Uterus (tissue), 4 donors: ENCODE measurements around the gene RBFOX2. TPM values are rescaled to one million over a fixed set of nuclear protein-coding genes. Genes with fewer than 3 reads are reported as not detected.
"Not testable (repeated sequence)": the region's sequence is repeated elsewhere in the genome, so short reads cannot be mapped to it uniquely, and the experiment has no call there.

Experiments used
- DNase-seq, 2 donors: peaks; one replicate each; pipeline ENCODE4 v3.0.0-alpha.2; 2019 to 2020
- H3K27ac ChIP-seq, 2 donors: fragments of 200-600 bp; sonication (generic); 1 replicate in 1 of 2; 2 replicates in 1 of 2; pipeline ENCODE4 v1.5.1; 2016 to 2018
- H3K27me3 ChIP-seq, 2 donors: fragments of 200-600 bp; sonication (generic); one replicate each; pipeline ENCODE4 v1.5.1; 2018 to 2019; ENCODE audit warnings: control low read depth in 1 of 2
- H3K36me3 ChIP-seq, 2 donors: fragments of 200-600 bp; sonication (generic); one replicate each; pipeline ENCODE4 v1.5.1; 2019; ENCODE audit warnings: control low read depth in 1 of 2
- H3K4me1 ChIP-seq, 2 donors: fragments of 200-600 bp; sonication (generic); one replicate each; pipeline ENCODE4 v1.5.1; 2018 to 2019; ENCODE audit warnings: control low read depth in 1 of 2
- H3K4me3 ChIP-seq, 2 donors: fragments of 200-600 bp; sonication (generic); 1 replicate in 1 of 2; 2 replicates in 1 of 2; pipeline ENCODE4 v1.5.1; 2018 to 2019; ENCODE audit warnings: mild to moderate bottlenecking in 1 of 2
- H3K9me3 ChIP-seq, 2 donors: fragments of 200-600 bp; sonication (generic); one replicate each; pipeline ENCODE4 v1.5.1; 2019; ENCODE audit warnings: control low read depth in 1 of 2
- CTCF ChIP-seq, 4 experiments: fragments of 200-600 bp in 2 of 4; fragments of 450-650 bp in 2 of 4; sonication (generic) in 2 of 4; IDR thresholded peaks; one replicate each; pipeline ENCODE4 v1.5.1; 2016 to 2019; ENCODE audit warnings: antibody characterized with exemption in 4 of 4, mild to moderate bottlenecking in 2 of 4, moderate library complexity in 1 of 4
- POLR2A ChIP-seq, 2 donors: fragments of 450-650 bp; IDR thresholded peaks; one replicate each; pipeline ENCODE4 v1.6.1; 2016; ENCODE audit warnings: antibody characterized with exemption in 2 of 2, mild to moderate bottlenecking in 1 of 2, moderate library complexity in 1 of 2
- intact Hi-C: fragments of 100-400 bp; cut with DNase I; formaldehyde crosslinking; loops from one replicate; pipeline ENCODE4 v1.15.1; 2023; ENCODE audit warnings: low total_unique reads
- total RNA-seq, 4 donors: library from RNA; depleted of rRNA in 3 of 4; stranded (reverse); fragments of >200 nt in 3 of 4; gene quantifications; one replicate each; pipeline versions ENCODE4 v1.1.0 to v1.2.4, GENCODE V29; 2014 to 2023
- donor health status: DM: yes; HTN: yes; CAD: no.

RBFOX2 gene
- total RNA-seq, 4 donors from 2014 or later = 81.0 to 311 (median 147) TPM

DNA sequence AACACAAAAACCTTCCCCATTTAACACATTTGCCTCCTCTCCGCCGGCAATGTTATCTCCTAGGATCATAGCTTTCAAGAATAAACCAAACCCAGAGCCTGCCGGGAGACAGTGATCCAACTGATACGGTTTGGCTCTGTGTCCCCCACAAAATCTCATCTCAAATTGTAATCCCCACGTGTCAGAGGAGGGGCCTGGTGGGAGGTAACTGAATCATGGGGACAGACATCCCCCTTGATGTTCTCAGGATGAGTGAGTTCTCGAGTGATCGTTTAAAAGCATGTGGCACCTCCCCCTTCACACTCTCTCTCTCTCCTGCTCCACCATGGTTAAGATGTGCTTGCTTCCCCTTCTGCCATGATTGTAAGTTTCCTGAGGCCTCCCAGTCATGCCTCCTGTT lies 33.3 kb downstream of the RBFOX2 start:
- Histone ChIP-seq H3K36me3 (no peaks in the 10 kb centered on the region), H3K4me1 (peaks cover 6 to 22% of the 10 kb centered on the region in 2 donors), H3K27ac (peak overlapping the region; percentile 86 to 94), H3K27me3 (no peaks in the 10 kb centered on the region), H3K4me3 (peak overlapping the region in 1 of 2 donors; percentile 1), H3K9me3 (no peaks in the 10 kb centered on the region)
- intact Hi-C loops = no loop called here
- TF ChIP-seq POLR2A (IDR thresholded peaks at IDR 0.05) (no peak), CTCF (IDR thresholded peaks at IDR 0.05) (no peak)
- DNase-seq = peak; percentile 37 to 51

- H3K27ac ChIP-seq = peak overlapping the region; percentile 86 to 94
- intact Hi-C loops = not testable (repeated sequence)
Measured at GRCh38 chr22:35993727-35994126, 34.9 kb downstream of the RBFOX2 start.

DNA sequence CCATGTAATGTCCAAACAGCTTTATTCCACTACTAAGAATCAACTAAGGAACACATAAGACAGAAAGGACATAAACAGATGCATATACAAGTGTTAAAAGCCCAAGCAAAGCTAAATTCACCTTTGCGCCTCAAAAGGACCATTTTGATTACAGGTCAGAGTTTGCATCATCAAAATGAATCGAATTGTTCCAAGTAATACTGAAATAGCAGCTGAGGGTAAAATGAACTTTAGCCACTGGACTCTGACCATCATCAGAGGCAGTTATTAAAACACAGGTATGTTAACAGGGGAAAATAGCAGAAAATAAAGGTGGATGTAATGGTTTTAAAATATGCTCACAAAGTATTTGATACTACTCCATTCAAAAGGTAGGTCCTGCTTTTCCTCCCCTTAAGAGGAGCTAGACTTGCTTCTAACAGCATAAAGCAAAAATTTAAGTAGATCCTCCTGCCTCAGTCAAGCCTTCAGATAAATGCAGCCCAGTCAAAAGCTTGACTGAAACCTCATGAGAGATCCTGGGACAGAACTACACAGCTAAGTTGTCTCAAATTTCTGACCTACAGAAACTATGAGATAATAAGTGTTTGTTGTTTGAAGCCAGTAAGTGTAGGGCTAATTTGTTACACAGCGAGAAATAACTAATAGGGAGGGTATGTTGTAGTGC lies 35.4 kb downstream of the RBFOX2 start:
- intact Hi-C loops = no loop called here
- DNase-seq = no peak
- peaks cover 6 to 22% of the 10 kb centered on the region in 2 donors for H3K4me1 ChIP-seq

More at GRCh38 chr22:35993727-35994126, 34.9 kb downstream of the RBFOX2 start:
- DNase-seq, H3K27me3 ChIP-seq, H3K36me3 ChIP-seq, H3K9me3 ChIP-seq, H3K4me3 ChIP-seq: not testable (repeated sequence)
- H3K4me1 ChIP-seq = peaks cover 6 to 22% of the 10 kb centered on the region in 2 donors

DNA sequence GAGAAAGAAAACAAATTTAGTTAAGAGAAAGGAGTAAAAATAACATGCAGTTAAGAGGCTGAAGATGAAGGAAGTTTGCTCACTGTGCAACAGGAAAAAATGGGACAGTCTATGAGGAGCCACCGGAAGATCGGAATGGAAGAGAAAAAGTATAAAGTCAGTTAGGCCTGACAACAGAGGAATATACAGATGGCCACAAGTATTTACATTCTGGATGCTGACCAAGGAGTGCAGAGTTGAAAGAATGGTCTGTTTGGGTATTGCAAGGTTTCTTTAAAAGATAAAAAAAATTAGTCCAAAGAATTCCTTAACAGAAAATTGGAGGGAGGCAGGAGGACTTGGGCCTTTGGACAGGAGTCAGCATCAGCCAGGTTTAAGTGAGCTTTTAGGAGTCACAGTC lies 37.5 kb downstream of the RBFOX2 start:
- DNase-seq = no peak
- no peak for TF ChIP-seq CTCF (IDR thresholded peaks at IDR 0.05)
- TF ChIP-seq POLR2A (IDR thresholded peaks at IDR 0.05) = no peak
- Histone ChIP-seq H3K9me3 (no peaks in the 10 kb centered on the region), H3K36me3 (no peaks in the 10 kb centered on the region), H3K27ac (peak overlapping the region in 1 of 2 donors; percentile 3), H3K4me3 (no peak overlapping the region), H3K4me1 (peaks cover 6 to 15% of the 10 kb centered on the region in 2 donors), H3K27me3 (no peaks in the 10 kb centered on the region)
- intact Hi-C loops = no loop called here

More for the DNA sequence above, 35.4 kb downstream of the RBFOX2 start:
- Histone ChIP-seq H3K27ac (peak overlapping the region; percentile 86 to 94), H3K27me3 (no peaks in the 10 kb centered on the region), H3K9me3 (no peaks in the 10 kb centered on the region), H3K4me3 (no peak overlapping the region), H3K36me3 (no peaks in the 10 kb centered on the region)
- TF ChIP-seq CTCF (IDR thresholded peaks at IDR 0.05) (no peak), POLR2A (IDR thresholded peaks at IDR 0.05) (no peak)

- no peaks in the 10 kb centered on the region for H3K9me3 ChIP-seq
- intact Hi-C loops = no loop called here
- H3K4me1 ChIP-seq = peaks cover 8 to 11% of the 10 kb centered on the region in 2 donors
- H3K27ac ChIP-seq = no peak overlapping the region
- no peak overlapping the region for H3K4me3 ChIP-seq
- no peak for TF ChIP-seq POLR2A (IDR thresholded peaks at IDR 0.05)
- TF ChIP-seq CTCF (IDR thresholded peaks at IDR 0.05) = no peak
- DNase-seq = no peak
- no peaks in the 10 kb centered on the region for H3K36me3 ChIP-seq
- no peaks in the 10 kb centered on the region for H3K27me3 ChIP-seq
Measured at GRCh38 chr22:35988030-35988429, 40.6 kb downstream of the RBFOX2 start.
